Measurements from ENCODE around the gene CPED1. TPM values are rescaled to one million over a fixed set of nuclear protein-coding genes. Genes with fewer than 3 reads are reported as not detected.
"Not testable (repeated sequence)": the region's sequence is repeated elsewhere in the genome, so short reads cannot be mapped to it uniquely, and the experiment has no call there.

CPED1 gene
- total and polyA plus RNA-seq, 4 donors, result 4.7 to 34.1 (median 16.7) TPM

GRCh38 chr7:120973849-120974248 lies 14.7 kb upstream of the CPED1 start:
- DNase-seq (ENCODE audit: low read depth in 4 of 6, low spot score in 6 of 6), result no peak
- Histone ChIP-seq H3K27ac (ENCODE audit: low read depth, low read length) (no peak overlapping the region), H3K4me3 (ENCODE audit: low read depth, low read length) (no peak overlapping the region), H3K4me1 (ENCODE audit: control insufficient read depth, insufficient read depth, low read length) (no peaks in the 10 kb centered on the region), H3K9me3 (ENCODE audit: control insufficient read depth, insufficient read depth, low read length) (no peaks in the 10 kb centered on the region), H3K36me3 (ENCODE audit: control insufficient read depth, insufficient read depth, low read length) (peaks cover 9% of the 10 kb centered on the region), H3K27me3 (ENCODE audit: control insufficient read depth, insufficient read depth, low read length) (no peaks in the 10 kb centered on the region)
- no CpG with 5 or more reads among the region's 1 CpG for WGBS (ENCODE audit: insufficient coverage)

GRCh38 chr7:120979765-120980499 lies 8.6 kb upstream of the CPED1 start:
- Histone ChIP-seq H3K27ac (ENCODE audit: low read depth, low read length) (no peak overlapping the region), H3K36me3 (ENCODE audit: control insufficient read depth, insufficient read depth, low read length) (peaks cover 5% of the 10 kb centered on the region), H3K9me3 (ENCODE audit: control insufficient read depth, insufficient read depth, low read length) (no peaks in the 10 kb centered on the region), H3K4me3 (ENCODE audit: low read depth, low read length) (no peak overlapping the region), H3K27me3 (ENCODE audit: control insufficient read depth, insufficient read depth, low read length) (no peaks in the 10 kb centered on the region), H3K4me1 (ENCODE audit: control insufficient read depth, insufficient read depth, low read length) (no peaks in the 10 kb centered on the region)
- DNase-seq (ENCODE audit: low read depth in 4 of 6, low spot score in 6 of 6), result no peak
- WGBS (ENCODE audit: insufficient coverage), result no CpG with 5 or more reads among the region's 1 CpG

- no CpG with 5 or more reads among the region's 1 CpG for WGBS (ENCODE audit: insufficient coverage)
- H3K4me3 ChIP-seq (ENCODE audit: low read depth, low read length), result no peak overlapping the region
- no peaks in the 10 kb centered on the region for H3K4me1 ChIP-seq (ENCODE audit: control insufficient read depth, insufficient read depth, low read length)
- H3K27me3 ChIP-seq (ENCODE audit: control insufficient read depth, insufficient read depth, low read length), result no peaks in the 10 kb centered on the region
- H3K9me3 ChIP-seq (ENCODE audit: control insufficient read depth, insufficient read depth, low read length), result no peaks in the 10 kb centered on the region
- H3K27ac ChIP-seq (ENCODE audit: low read depth, low read length), result no peak overlapping the region
- H3K36me3 ChIP-seq (ENCODE audit: control insufficient read depth, insufficient read depth, low read length), result peaks cover 3% of the 10 kb centered on the region
- DNase-seq (ENCODE audit: low read depth in 4 of 6, low spot score in 6 of 6), result no peak
Measured at GRCh38 chr7:120981117-120981516, 7.4 kb upstream of the CPED1 start.

GRCh38 chr7:120981888-120982615 lies 6.5 kb upstream of the CPED1 start:
- Histone ChIP-seq H3K36me3 (ENCODE audit: control insufficient read depth, insufficient read depth, low read length) (peaks cover 3% of the 10 kb centered on the region), H3K27me3 (ENCODE audit: control insufficient read depth, insufficient read depth, low read length) (no peaks in the 10 kb centered on the region), H3K4me1 (ENCODE audit: control insufficient read depth, insufficient read depth, low read length) (no peaks in the 10 kb centered on the region), H3K4me3 (ENCODE audit: low read depth, low read length) (no peak overlapping the region), H3K9me3 (ENCODE audit: control insufficient read depth, insufficient read depth, low read length) (no peaks in the 10 kb centered on the region), H3K27ac (ENCODE audit: low read depth, low read length) (no peak overlapping the region)
- WGBS (ENCODE audit: insufficient coverage), result 86% methylated on average over 4 of the region's 4 CpGs
- DNase-seq (ENCODE audit: low read depth in 4 of 6, low spot score in 6 of 6), result no peak

- not testable (repeated sequence) for DNase-seq (ENCODE audit: low read depth in 4 of 6, low spot score in 6 of 6); H3K4me1 ChIP-seq (ENCODE audit: control insufficient read depth, insufficient read depth, low read length); H3K27ac ChIP-seq (ENCODE audit: low read depth, low read length); H3K9me3 ChIP-seq (ENCODE audit: control insufficient read depth, insufficient read depth, low read length); H3K27me3 ChIP-seq (ENCODE audit: control insufficient read depth, insufficient read depth, low read length); H3K36me3 ChIP-seq (ENCODE audit: control insufficient read depth, insufficient read depth, low read length); H3K4me3 ChIP-seq (ENCODE audit: low read depth, low read length)
- WGBS (ENCODE audit: insufficient coverage), result no CpG with 5 or more reads among the region's 8 CpGs
Measured at GRCh38 chr7:120983592-120983991, 4.9 kb upstream of the CPED1 start.

DNA sequence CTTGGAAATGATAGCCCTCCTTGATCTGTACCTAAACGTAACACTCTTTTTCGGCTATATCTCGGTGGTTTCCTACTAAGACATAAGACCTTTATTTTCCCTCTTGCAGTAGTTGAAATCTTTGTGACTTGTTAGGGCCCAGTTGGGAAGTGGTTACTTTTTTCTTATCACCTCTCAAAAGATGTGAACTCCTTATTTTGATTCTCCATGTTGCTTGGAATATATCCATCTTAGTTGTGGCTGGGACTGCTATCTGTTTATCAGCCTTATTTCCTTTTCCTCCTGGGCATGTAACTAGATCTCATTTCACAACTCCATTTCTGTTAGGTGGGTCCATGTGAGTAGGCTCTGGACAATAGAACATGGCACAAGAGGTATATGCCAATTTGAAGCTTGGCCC lies 4.1 kb upstream of the CPED1 start:
- Histone ChIP-seq H3K4me1 (ENCODE audit: control insufficient read depth, insufficient read depth, low read length) (peaks cover under 1% of the 10 kb centered on the region), H3K27me3 (ENCODE audit: control insufficient read depth, insufficient read depth, low read length) (no peaks in the 10 kb centered on the region), H3K9me3 (ENCODE audit: control insufficient read depth, insufficient read depth, low read length) (no peaks in the 10 kb centered on the region), H3K27ac (ENCODE audit: low read depth, low read length) (no peak overlapping the region), H3K4me3 (ENCODE audit: low read depth, low read length) (no peak overlapping the region), H3K36me3 (ENCODE audit: control insufficient read depth, insufficient read depth, low read length) (no peaks in the 10 kb centered on the region)
- DNase-seq (ENCODE audit: low read depth in 4 of 6, low spot score in 6 of 6), result no peak
- WGBS (ENCODE audit: insufficient coverage), result no CpG with 5 or more reads among the region's 3 CpGs

DNA sequence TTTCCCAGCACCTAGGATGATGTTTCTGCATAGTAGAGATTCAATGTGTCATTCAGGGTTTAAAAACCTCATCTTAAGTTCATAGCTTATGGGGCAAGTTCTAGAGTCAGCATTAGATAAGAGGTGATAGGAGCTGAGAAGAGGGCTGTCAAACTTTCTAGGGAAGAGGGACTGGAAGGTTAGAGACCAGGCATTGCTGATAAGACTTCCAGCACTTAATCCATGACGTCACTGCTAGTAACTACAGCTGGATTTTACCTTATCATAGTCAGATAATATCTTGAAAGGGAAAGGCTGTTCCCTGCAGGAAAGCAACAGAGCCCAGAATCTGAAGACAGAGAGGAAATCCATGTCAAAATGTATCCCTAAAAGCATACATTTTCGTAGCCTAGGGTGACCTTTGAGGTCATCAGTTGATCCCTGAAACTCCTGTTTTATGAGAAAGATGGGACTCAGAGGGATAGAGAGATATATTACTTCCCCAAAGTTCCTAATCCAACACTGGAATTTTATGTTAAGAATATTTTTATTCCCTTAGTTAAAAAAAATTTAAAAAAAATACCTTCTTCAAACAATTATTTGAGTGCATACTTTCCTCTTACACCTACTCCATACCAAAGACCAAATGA lies 3.3 kb upstream of the CPED1 start:
- no peaks in the 10 kb centered on the region for H3K27me3 ChIP-seq (ENCODE audit: control insufficient read depth, insufficient read depth, low read length)
- H3K4me3 ChIP-seq (ENCODE audit: low read depth, low read length), result no peak overlapping the region
- H3K9me3 ChIP-seq (ENCODE audit: control insufficient read depth, insufficient read depth, low read length), result no peaks in the 10 kb centered on the region
- H3K36me3 ChIP-seq (ENCODE audit: control insufficient read depth, insufficient read depth, low read length), result no peaks in the 10 kb centered on the region
- WGBS (ENCODE audit: insufficient coverage), result no CpG with 5 or more reads among the region's 2 CpGs
- H3K27ac ChIP-seq (ENCODE audit: low read depth, low read length), result no peak overlapping the region
- H3K4me1 ChIP-seq (ENCODE audit: control insufficient read depth, insufficient read depth, low read length), result peaks cover 4% of the 10 kb centered on the region
- DNase-seq (ENCODE audit: low read depth in 4 of 6, low spot score in 6 of 6), result no peak

DNA sequence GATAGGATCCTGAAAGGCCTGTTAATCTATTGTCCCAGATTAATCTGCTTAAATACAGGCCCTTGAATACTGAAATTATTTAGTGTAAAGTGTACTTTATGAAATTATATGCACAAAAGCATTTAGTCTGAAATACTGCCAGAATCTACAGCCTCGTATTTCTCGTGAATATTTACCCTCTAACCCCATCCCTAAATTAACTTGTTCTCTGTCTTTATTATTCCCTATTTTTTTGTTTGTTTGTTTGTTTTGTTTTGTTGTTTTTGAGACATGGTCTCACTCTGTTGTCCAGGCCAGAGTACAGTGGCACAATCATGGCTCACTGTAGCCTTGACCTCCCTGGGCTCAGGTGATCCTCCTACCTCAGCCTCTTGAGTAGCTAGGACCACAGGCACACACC lies 2.7 kb upstream of the CPED1 start:
- WGBS (ENCODE audit: insufficient coverage), result no CpG with 5 or more reads among the region's 2 CpGs
- no peaks in the 10 kb centered on the region for H3K27me3 ChIP-seq (ENCODE audit: control insufficient read depth, insufficient read depth, low read length)
- no peak overlapping the region for H3K4me3 ChIP-seq (ENCODE audit: low read depth, low read length)
- H3K27ac ChIP-seq (ENCODE audit: low read depth, low read length), result no peak overlapping the region
- no peak for DNase-seq (ENCODE audit: low read depth in 4 of 6, low spot score in 6 of 6)
- peaks cover 4% of the 10 kb centered on the region for H3K4me1 ChIP-seq (ENCODE audit: control insufficient read depth, insufficient read depth, low read length)
- H3K9me3 ChIP-seq (ENCODE audit: control insufficient read depth, insufficient read depth, low read length), result no peaks in the 10 kb centered on the region
- H3K36me3 ChIP-seq (ENCODE audit: control insufficient read depth, insufficient read depth, low read length), result no peaks in the 10 kb centered on the region

DNA sequence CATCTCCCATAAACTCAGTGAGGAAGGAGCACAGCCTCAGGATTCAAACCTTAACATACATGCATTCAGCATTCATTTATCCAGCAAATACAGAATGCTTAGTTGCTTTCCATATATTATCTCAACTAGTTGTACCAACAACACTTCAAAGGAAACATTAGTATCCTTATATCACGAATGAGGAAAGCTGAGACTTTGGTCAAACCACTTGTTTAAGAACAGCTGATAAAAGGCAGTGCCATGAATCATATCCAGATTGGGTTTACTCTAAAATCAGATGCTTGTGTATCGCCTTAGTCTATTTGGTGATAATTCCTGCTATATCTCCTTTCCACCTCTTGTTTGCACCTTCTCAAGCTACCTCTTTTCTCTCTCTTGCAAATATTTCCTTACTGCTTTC lies 1.9 kb upstream of the CPED1 start:
- peaks cover 4% of the 10 kb centered on the region for H3K4me1 ChIP-seq (ENCODE audit: control insufficient read depth, insufficient read depth, low read length)
- 86% methylated on average over 1 of the region's 2 CpGs for WGBS (ENCODE audit: insufficient coverage)
- H3K4me3 ChIP-seq (ENCODE audit: low read depth, low read length), result no peak overlapping the region
- H3K9me3 ChIP-seq (ENCODE audit: control insufficient read depth, insufficient read depth, low read length), result no peaks in the 10 kb centered on the region
- H3K27ac ChIP-seq (ENCODE audit: low read depth, low read length), result no peak overlapping the region
- no peaks in the 10 kb centered on the region for H3K27me3 ChIP-seq (ENCODE audit: control insufficient read depth, insufficient read depth, low read length)
- H3K36me3 ChIP-seq (ENCODE audit: control insufficient read depth, insufficient read depth, low read length), result no peaks in the 10 kb centered on the region
- no peak for DNase-seq (ENCODE audit: low read depth in 4 of 6, low spot score in 6 of 6)
